Measurements from ENCODE around the gene EYA4.
A peak's percentile ranks its signal among the peaks of the same experiment; 100 is the strongest.

EYA4 gene

DNA sequence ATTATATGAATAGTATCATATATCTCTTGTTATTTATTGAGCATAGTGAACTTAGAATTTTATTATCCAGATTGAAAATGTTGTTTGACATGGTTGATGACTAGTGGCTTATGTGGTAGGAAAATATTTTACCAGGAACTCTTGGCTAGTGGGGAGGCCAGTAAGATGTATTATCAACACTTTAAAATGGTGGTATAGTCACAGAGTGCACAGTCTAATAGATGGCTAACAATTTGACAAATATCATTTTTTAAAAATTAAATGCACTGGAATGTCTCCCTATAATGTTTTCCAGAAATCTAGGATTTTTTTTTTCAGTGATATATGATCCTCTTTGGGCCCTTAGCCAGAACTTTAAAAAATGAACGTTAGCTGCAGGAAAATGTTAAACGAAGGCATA, 26.9 kb upstream of the EYA4 start:
- H3K27me3 ChIP-seq (ENCODE audit: low read depth, low read length) = no peaks in the 10 kb centered on the region
- H3K4me3 ChIP-seq (ENCODE audit: low read depth in 1 of 2, low read length in 2 of 2) = no peak overlapping the region
- no peaks in the 10 kb centered on the region for H3K4me1 ChIP-seq (ENCODE audit: control insufficient read depth in 1 of 2, insufficient read depth in 2 of 2, low read length in 2 of 2)
- peaks cover 0 to 2% of the 10 kb centered on the region in 2 donors for H3K9me3 ChIP-seq (ENCODE audit: control insufficient read depth in 1 of 2, low read length in 2 of 2)
- no peak overlapping the region for H3K27ac ChIP-seq (ENCODE audit: low read length)
- H3K36me3 ChIP-seq (ENCODE audit: control insufficient read depth in 1 of 2, insufficient read depth in 2 of 2, low read length in 2 of 2) = no peaks in the 10 kb centered on the region

DNA sequence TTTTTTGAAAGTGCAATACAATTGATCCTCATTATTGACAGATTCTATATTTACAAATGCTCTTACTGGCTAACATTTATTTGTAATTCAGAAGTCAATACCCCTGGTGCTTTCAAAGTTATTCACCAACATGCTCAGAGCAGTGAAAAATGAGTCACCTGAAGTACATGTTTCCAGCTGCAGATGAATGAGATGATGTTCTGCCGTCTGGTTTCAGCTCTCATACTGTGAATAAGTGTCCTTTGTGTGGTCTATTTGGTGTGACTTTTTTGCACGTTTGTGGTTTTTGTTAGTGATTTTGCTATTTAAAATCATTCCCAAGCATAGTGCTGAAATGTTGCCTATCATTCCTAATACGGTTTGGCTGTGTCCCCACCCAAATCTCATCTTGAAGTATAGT, 22.3 kb upstream of the EYA4 start:
- H3K27me3 ChIP-seq (ENCODE audit: low read depth, low read length) = no peaks in the 10 kb centered on the region
- H3K4me1 ChIP-seq (ENCODE audit: control insufficient read depth in 1 of 2, insufficient read depth in 2 of 2, low read length in 2 of 2) = no peaks in the 10 kb centered on the region
- H3K27ac ChIP-seq (ENCODE audit: low read length) = no peak overlapping the region
- H3K9me3 ChIP-seq (ENCODE audit: control insufficient read depth in 1 of 2, low read length in 2 of 2) = no peaks in the 10 kb centered on the region
- no peaks in the 10 kb centered on the region for H3K36me3 ChIP-seq (ENCODE audit: control insufficient read depth in 1 of 2, insufficient read depth in 2 of 2, low read length in 2 of 2)
- H3K4me3 ChIP-seq (ENCODE audit: low read depth in 1 of 2, low read length in 2 of 2) = no peak overlapping the region

DNA sequence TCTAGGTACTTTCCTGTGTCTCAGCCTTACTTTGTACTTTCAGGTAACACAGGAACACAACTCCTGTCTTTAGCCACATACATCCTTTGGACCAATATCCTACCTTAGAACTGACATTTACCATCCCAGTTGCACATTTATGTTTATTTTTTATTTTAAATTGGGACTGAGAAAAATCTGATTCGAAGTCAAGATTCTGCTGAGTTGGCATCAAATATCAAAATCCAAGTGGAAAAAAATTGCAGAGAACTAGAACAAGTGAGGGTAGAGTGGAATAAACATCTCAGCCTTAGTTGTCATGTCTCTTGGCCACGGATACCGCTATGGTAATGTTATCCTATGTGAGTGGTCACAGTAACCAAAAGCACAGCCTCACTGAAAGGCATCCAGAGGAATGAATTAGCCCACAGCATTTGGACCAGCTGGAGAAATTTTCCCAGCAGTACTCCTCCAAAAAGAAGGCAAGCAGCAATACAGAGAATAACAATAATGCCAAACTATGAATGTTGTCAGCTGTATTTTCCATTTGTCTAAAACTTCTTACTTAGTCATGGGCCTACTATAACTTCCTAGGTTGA, 17.6 kb upstream of the EYA4 start:
- H3K4me3 ChIP-seq (ENCODE audit: low read depth in 1 of 2, low read length in 2 of 2) = no peak overlapping the region
- no peaks in the 10 kb centered on the region for H3K4me1 ChIP-seq (ENCODE audit: control insufficient read depth in 1 of 2, insufficient read depth in 2 of 2, low read length in 2 of 2)
- no peak overlapping the region for H3K27ac ChIP-seq (ENCODE audit: low read length)
- H3K9me3 ChIP-seq (ENCODE audit: control insufficient read depth in 1 of 2, low read length in 2 of 2) = no peaks in the 10 kb centered on the region
- H3K36me3 ChIP-seq (ENCODE audit: control insufficient read depth in 1 of 2, insufficient read depth in 2 of 2, low read length in 2 of 2) = no peaks in the 10 kb centered on the region
- no peaks in the 10 kb centered on the region for H3K27me3 ChIP-seq (ENCODE audit: low read depth, low read length)

DNA sequence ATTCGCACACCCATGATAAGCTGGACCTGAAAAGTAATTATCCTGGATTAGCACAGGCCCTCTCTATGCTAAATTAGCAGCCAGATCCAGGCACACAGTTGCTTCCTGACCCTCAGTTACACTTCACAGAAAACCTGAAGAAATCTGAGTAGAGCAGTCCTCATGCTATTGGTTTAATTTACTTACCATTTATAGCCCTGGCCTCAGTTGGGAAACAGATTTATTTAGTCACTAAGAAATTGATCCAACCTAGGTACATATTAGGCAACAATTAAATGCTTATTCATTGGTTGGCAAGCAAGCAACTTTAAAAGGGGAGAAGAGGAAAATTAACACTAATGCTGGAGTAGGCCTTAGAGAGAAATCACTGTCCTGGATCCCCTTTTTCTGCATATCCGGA, 15.6 kb upstream of the EYA4 start:
- no peaks in the 10 kb centered on the region for H3K27me3 ChIP-seq (ENCODE audit: low read depth, low read length)
- H3K36me3 ChIP-seq (ENCODE audit: control insufficient read depth in 1 of 2, insufficient read depth in 2 of 2, low read length in 2 of 2) = no peaks in the 10 kb centered on the region
- H3K4me1 ChIP-seq (ENCODE audit: control insufficient read depth in 1 of 2, insufficient read depth in 2 of 2, low read length in 2 of 2) = no peaks in the 10 kb centered on the region
- H3K27ac ChIP-seq (ENCODE audit: low read length) = no peak overlapping the region
- no peak overlapping the region for H3K4me3 ChIP-seq (ENCODE audit: low read depth in 1 of 2, low read length in 2 of 2)
- H3K9me3 ChIP-seq (ENCODE audit: control insufficient read depth in 1 of 2, low read length in 2 of 2) = no peaks in the 10 kb centered on the region

DNA sequence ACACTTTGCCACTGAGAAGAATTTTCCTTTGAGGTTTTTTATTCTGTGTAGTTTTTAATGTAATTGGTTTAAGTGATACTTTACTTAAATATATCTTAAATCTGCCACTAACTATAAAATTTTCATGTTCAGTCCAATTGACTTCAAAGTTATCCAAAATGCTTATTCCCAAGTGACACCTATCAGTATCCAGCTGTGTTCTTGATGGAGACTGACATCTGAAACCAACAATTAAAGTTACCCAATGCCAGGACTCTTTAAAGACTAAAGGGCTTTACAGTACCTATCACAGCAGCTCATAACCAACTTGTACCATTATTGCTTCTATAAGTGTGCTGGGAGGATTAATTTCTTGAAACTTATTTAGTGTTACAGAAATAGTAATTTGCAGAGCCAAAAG, 13.8 kb upstream of the EYA4 start:
- Histone ChIP-seq H3K4me3 (ENCODE audit: low read depth in 1 of 2, low read length in 2 of 2) (no peak overlapping the region), H3K27me3 (ENCODE audit: low read depth, low read length) (no peaks in the 10 kb centered on the region), H3K36me3 (ENCODE audit: control insufficient read depth in 1 of 2, insufficient read depth in 2 of 2, low read length in 2 of 2) (no peaks in the 10 kb centered on the region), H3K9me3 (ENCODE audit: control insufficient read depth in 1 of 2, low read length in 2 of 2) (no peaks in the 10 kb centered on the region), H3K27ac (ENCODE audit: low read length) (no peak overlapping the region), H3K4me1 (ENCODE audit: control insufficient read depth in 1 of 2, insufficient read depth in 2 of 2, low read length in 2 of 2) (no peaks in the 10 kb centered on the region)

DNA sequence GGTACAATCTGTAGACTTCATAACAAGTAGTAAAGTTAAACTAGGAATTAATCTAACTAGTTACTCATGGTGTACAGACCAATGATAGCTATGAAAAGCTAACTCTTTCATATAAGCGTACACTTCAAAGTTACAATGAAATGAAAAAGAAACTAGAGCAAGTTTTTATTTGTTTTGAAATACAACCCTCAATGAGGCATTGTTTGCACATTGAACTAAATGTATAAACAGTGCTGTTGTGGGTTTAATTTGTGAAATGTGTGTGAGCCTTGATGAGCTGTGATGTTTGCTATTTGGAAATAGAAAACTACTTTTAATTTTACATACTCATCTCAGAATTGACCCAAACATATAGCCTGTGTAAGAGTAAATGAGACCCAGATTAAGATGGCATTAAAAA, 11.1 kb upstream of the EYA4 start:
- Histone ChIP-seq H3K36me3 (ENCODE audit: control insufficient read depth in 1 of 2, insufficient read depth in 2 of 2, low read length in 2 of 2) (no peaks in the 10 kb centered on the region), H3K9me3 (ENCODE audit: control insufficient read depth in 1 of 2, low read length in 2 of 2) (no peaks in the 10 kb centered on the region), H3K4me3 (ENCODE audit: low read depth in 1 of 2, low read length in 2 of 2) (no peak overlapping the region), H3K27ac (ENCODE audit: low read length) (no peak overlapping the region), H3K27me3 (ENCODE audit: low read depth, low read length) (no peaks in the 10 kb centered on the region), H3K4me1 (ENCODE audit: control insufficient read depth in 1 of 2, insufficient read depth in 2 of 2, low read length in 2 of 2) (no peaks in the 10 kb centered on the region)

DNA sequence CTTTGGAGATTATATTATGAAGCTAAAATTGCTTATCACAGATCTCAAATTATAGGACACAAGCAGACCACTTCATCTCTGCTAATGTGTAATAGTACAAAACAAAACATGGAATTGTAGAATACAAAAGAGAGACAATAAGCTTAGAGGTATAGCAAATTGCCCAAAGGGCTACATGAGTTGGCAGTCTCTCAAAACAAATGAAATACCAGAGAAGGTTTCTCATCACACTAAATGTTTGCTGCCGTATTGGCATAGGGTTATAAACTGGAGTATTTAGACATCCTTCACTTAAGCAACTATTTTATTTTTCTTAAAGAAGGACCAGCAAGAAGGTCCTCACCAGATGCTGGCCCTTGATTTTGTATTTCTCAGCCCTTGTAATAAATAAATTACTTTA, 5.9 kb upstream of the EYA4 start:
- H3K36me3 ChIP-seq (ENCODE audit: control insufficient read depth in 1 of 2, insufficient read depth in 2 of 2, low read length in 2 of 2) = no peaks in the 10 kb centered on the region
- no peaks in the 10 kb centered on the region for H3K9me3 ChIP-seq (ENCODE audit: control insufficient read depth in 1 of 2, low read length in 2 of 2)
- H3K4me3 ChIP-seq (ENCODE audit: low read depth in 1 of 2, low read length in 2 of 2) = no peak overlapping the region
- H3K27me3 ChIP-seq (ENCODE audit: low read depth, low read length) = peaks cover 1% of the 10 kb centered on the region
- no peak overlapping the region for H3K27ac ChIP-seq (ENCODE audit: low read length)
- no peaks in the 10 kb centered on the region for H3K4me1 ChIP-seq (ENCODE audit: control insufficient read depth in 1 of 2, insufficient read depth in 2 of 2, low read length in 2 of 2)

DNA sequence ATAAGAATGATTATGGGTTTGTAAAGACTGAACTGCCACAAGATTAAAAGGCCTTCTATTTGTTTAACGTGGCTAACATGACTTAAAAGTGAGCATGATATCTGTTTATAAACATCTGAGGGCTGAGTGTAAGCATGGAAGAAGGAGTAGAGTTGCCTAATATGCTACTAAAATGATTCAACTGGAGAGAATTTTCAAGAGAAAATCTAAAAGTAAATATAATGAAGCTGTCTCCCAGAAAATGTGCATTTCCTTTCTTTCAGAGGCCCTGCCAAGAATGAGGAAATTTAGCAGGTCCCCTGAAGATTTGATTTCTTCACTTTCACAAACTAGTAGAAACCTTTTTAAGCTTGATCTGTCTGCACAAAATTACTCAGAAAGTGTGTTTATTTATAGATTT, 4.2 kb upstream of the EYA4 start:
- H3K27ac ChIP-seq (ENCODE audit: low read length) = no peak overlapping the region
- H3K36me3 ChIP-seq (ENCODE audit: control insufficient read depth in 1 of 2, insufficient read depth in 2 of 2, low read length in 2 of 2) = no peaks in the 10 kb centered on the region
- no peak overlapping the region for H3K4me3 ChIP-seq (ENCODE audit: low read depth in 1 of 2, low read length in 2 of 2)

DNA sequence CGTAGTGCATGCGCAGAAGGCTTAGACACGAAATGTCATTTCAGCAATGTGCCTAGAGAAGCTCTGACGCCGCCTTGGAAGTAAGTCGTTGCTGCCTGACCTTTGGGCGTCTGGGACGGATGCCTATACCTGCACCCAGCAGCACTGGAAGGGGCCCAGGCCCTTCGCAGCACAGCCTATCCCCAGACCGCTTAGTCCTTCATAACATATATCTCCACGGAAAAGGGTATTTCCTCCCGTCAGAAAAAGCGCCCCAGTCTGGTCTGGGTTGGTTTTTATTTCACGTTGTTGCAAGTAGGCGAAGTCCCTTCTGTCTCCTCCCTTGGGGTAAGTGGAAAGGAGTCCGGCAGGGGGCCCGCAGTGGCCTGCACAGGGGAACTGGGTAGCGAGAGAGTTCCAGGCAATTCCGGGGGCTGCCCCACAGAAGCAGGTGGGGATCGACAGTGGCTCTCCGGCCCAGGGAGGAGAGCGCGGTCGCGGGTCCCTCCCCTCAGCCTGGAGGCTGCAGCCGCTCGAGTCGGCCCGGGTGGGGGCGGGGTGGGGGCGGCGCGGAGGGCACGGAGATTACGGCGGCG, 559 bp upstream of the EYA4 start:
- Histone ChIP-seq H3K4me3 (ENCODE audit: low read depth in 1 of 2, low read length in 2 of 2) (peak overlapping the region in 1 of 2 donors; percentile 77), H3K27me3 (ENCODE audit: low read depth, low read length) (peaks cover 21% of the 10 kb centered on the region), H3K9me3 (ENCODE audit: control insufficient read depth in 1 of 2, low read length in 2 of 2) (no peaks in the 10 kb centered on the region), H3K36me3 (ENCODE audit: control insufficient read depth in 1 of 2, insufficient read depth in 2 of 2, low read length in 2 of 2) (no peaks in the 10 kb centered on the region), H3K4me1 (ENCODE audit: control insufficient read depth in 1 of 2, insufficient read depth in 2 of 2, low read length in 2 of 2) (peaks cover 0 to 23% of the 10 kb centered on the region in 2 donors), H3K27ac (ENCODE audit: low read length) (no peak overlapping the region)

More for the DNA sequence above, 4.2 kb upstream of the EYA4 start:
- Histone ChIP-seq H3K4me1 (ENCODE audit: control insufficient read depth in 1 of 2, insufficient read depth in 2 of 2, low read length in 2 of 2) (peaks cover 0 to 9% of the 10 kb centered on the region in 2 donors), H3K9me3 (ENCODE audit: control insufficient read depth in 1 of 2, low read length in 2 of 2) (no peaks in the 10 kb centered on the region), H3K27me3 (ENCODE audit: low read depth, low read length) (peaks cover 6% of the 10 kb centered on the region)

DNA sequence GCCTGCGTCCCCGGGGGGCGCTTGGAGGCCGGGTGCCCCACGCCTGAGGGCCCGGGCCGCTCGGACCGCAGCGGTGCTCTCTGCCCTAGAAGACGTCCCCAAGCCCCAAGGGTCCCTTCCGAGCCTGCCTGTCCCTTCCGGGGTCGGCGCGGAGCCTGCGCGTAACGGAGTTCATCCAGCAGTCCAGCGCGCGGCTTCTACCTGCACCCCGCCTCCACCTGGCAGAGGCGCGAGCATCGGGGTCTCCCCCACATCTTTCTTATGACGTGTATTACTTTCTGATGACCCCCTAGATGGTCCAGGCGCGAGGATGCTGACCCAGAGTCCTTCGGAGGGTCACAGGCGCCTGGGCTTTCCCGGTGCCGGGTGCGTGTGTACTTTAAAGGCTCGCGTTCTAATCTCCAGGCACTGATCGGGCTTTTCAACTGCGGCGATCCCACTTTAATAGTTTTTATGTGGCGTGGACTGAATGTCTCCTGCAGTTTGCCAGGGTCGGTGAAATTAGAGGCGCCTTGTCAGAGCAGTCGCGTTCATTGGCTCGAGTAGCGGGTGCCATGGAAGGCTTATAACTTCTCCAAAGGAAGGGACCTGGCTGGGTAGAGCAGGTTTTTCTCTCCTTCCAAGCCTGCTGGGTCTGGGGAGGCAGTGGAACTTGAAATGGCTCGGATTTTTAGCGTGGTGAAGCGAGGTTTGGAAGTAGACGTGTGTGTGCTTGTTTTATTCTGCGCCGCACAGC, 912 bp downstream of the EYA4 start:
- Histone ChIP-seq H3K27me3 (ENCODE audit: low read depth, low read length) (peaks cover 21% of the 10 kb centered on the region), H3K4me3 (ENCODE audit: low read depth in 1 of 2, low read length in 2 of 2) (peak overlapping the region; percentile 45 to 77), H3K4me1 (ENCODE audit: control insufficient read depth in 1 of 2, insufficient read depth in 2 of 2, low read length in 2 of 2) (peaks cover 0 to 23% of the 10 kb centered on the region in 2 donors), H3K9me3 (ENCODE audit: control insufficient read depth in 1 of 2, low read length in 2 of 2) (no peaks in the 10 kb centered on the region), H3K36me3 (ENCODE audit: control insufficient read depth in 1 of 2, insufficient read depth in 2 of 2, low read length in 2 of 2) (no peaks in the 10 kb centered on the region), H3K27ac (ENCODE audit: low read length) (no peak overlapping the region)

DNA sequence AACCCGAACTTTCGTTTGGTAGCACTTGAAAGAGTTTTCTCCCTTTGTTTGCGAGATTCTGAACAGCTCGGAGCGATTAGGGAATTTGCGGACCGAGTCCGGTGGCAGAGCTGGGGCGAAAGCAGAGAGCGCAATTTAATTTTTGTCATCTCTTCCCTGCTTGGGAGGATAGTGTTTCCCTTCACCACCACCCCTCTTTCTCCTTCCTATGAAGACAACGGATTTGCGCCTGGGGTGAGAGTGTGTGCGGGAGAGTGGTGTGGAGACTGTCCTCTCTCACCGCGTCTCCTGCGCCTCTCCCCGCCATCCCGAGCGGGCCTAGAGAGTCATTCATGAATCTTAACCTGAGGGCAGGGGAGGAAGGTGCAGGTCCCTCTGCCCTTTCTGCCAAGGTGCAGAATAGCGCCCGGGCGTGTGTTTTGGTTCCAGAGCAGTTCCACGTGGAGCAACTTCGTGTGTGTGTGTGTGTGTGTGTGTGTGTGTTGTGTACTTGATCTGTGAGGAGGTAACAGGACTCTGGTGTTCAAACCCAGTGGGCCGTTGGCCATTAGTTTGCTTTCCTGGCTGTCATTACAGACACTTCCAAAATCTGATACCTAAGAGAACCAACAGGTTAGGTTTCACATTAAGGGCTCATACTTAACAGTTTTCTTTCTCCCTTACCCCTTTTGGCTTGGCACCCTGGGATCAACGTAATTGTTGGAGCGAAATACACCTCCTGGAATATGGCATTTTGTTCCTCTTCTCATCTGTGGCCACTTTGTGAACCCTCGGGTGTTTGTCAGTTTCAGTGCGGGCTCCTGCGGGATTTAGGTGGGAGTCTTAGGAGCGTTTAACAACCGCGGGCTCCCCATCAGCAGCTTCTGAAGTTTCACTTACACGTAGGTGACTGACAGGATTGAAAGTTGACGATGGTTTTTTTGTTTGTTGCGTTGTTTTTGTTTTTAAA, 1.8 kb downstream of the EYA4 start:
- Histone ChIP-seq H3K4me1 (ENCODE audit: control insufficient read depth in 1 of 2, insufficient read depth in 2 of 2, low read length in 2 of 2) (peaks cover 0 to 23% of the 10 kb centered on the region in 2 donors), H3K27ac (ENCODE audit: low read length) (no peak overlapping the region), H3K36me3 (ENCODE audit: control insufficient read depth in 1 of 2, insufficient read depth in 2 of 2, low read length in 2 of 2) (no peaks in the 10 kb centered on the region), H3K9me3 (ENCODE audit: control insufficient read depth in 1 of 2, low read length in 2 of 2) (no peaks in the 10 kb centered on the region), H3K27me3 (ENCODE audit: low read depth, low read length) (peaks cover 21% of the 10 kb centered on the region), H3K4me3 (ENCODE audit: low read depth in 1 of 2, low read length in 2 of 2) (peak overlapping the region; percentile 45 to 77)
